NCI-H748 treated with DMSO at 0.1 percent for 48 hours (cell line): Measurements from ENCODE around the gene PTK7.

Source experiments
- DNase-seq: peaks from one replicate; lab custom pipeline; 2025; lab: John Stamatoyannopoulos, UW

PTK7 gene

GRCh38 chr6:43205849-43206248, 129.7 kb downstream of the PTK7 start:
- DNase-seq, result no peak

GRCh38 chr6:43207286-43207685, 131.2 kb downstream of the PTK7 start:
- DNase-seq, result no peak
